SKM-1 (cell line): ENCODE results near the gene FMNL1.
A peak's percentile ranks its signal among the peaks of the same experiment; 100 is the strongest.

Experiments
- DNase-seq: peaks from one replicate; lab custom pipeline; 2025; ENCODE audit not compliant: unreplicated experiment; lab: John Stamatoyannopoulos, UW

Gene FMNL1

DNA sequence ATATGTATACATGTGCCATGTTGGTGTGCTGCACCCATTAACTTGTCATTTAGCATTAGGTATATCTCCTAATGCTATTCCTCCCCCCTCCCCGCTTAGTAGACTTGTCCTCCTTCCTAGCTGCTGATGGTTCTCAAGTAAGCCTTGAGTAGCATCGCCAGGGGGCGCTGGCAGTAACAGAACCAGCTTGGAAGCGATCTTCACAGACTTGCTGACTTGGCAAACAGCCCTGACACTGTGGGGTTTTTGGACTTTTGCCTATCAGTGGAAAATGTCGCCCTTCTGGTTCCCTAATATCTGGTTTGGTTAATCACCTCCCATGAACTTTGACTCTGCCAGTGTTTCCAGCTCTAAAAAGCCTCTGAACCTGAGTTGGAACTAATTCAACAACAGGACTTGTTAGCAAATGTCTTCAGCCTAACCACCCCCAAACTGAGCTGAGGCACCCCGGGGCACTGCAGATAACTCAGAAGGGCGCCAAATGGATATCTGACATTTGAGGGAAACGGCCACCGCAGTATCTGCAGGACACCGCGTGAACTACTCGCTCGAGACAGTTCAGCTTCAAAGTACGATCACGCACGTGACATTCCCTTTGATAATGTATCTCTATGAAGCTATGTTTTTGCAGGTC, 55.6 kb downstream of the FMNL1 start:
- DNase-seq = peak; percentile 79

DNA sequence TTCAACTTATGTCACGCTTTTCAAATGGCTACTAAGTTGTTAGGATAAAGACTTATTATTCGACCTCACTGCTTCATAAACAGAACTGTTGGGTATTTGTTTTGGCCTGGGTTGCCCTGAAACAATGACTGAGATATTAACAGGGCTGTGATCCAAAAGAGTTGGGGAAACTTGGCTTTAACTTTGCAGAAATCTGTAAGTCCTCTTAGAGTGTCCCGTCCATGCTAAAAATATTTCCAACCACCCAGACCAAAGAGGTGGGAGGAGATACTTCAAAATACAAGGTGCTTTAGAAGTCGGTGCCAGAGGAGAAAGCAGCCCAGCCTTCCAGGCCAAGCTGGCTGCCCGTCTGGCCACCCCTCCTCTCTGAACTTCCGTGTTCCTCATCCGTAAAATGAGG, 56.3 kb downstream of the FMNL1 start:
- no peak for DNase-seq

DNA sequence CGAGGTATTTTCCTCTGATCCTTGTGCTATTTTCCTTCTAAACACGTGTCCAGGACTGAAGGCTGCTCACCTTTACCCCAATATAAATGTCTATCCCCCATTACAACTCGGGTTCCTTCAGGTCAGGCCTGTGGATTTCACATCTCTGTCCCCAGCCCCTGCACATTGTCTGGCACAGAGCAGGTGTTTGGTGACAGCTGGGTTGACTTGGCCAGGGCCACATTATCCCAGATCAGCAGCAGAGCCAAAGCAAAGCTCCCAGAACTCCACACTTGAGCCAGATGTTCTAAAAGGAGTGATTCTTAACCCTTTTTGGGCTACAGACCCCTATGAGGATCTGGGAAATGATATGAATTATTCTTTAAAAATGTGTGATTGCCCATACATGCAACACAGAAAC, 58.2 kb downstream of the FMNL1 start:
- DNase-seq = no peak

DNA sequence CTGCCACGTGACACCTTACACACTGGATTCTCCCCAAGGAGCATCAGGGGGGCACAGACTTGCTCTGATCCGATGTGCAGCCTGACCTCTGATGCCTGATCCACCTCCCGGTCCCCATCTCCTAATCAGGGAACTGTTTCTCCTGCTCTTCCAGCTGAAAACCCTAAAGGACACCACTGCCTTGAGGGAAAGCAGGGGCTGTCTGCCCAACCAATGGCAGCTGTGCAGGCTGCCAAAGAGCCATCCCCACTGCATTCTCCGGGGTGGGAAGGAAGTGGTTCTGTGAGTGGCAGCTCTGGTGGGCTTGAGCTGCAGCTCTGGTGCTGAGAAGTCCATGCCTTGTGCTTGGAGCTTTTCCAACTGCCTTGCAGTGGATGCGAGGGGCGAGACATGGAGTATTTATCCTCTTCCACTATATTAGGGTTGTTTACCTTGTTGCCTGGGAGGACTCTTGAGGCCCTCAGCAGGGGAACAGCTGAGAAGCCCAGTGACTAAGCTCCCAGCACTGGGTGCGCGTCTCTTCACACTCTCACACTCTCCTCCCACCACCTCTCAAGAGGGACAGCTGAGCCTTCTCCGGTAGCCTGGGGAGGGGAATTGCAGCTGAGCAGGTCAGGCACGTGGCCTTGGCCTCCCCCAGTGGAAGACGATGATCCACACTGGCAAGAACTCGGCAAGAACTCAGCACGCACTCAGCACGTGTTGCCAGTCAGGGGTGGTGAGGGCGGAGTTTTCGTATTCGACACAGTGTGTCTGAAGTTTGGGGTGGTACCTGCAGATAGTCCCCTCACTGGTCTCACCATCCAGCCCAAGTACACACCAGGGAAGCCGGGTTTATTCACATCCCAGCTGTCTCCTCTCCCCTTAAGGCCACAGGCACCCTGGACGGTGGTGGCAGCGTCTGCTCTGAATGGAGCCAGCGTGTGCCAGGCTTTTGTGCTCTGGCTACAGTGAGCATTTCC, 61.3 kb downstream of the FMNL1 start:
- DNase-seq = no peak

DNA sequence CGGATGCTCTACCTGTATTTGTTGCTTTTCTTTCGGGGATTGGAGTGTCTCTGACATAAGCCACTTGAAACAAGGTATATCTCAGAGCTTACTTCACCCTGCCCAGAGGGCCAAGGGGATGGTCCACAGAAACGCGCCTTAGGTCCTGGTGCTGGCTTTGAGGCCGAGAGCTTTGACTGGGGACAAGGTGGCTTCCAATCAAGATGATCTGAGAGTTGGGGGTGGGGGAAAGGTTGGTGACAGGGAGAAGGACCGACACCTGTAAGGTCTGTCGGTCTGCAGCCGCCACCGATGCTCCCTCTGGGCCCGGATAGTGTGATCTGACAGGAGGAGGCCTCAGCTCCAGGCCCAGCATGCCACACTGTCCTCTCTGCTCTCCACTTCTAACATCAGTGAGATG, 62.0 kb downstream of the FMNL1 start:
- DNase-seq = no peak

DNA sequence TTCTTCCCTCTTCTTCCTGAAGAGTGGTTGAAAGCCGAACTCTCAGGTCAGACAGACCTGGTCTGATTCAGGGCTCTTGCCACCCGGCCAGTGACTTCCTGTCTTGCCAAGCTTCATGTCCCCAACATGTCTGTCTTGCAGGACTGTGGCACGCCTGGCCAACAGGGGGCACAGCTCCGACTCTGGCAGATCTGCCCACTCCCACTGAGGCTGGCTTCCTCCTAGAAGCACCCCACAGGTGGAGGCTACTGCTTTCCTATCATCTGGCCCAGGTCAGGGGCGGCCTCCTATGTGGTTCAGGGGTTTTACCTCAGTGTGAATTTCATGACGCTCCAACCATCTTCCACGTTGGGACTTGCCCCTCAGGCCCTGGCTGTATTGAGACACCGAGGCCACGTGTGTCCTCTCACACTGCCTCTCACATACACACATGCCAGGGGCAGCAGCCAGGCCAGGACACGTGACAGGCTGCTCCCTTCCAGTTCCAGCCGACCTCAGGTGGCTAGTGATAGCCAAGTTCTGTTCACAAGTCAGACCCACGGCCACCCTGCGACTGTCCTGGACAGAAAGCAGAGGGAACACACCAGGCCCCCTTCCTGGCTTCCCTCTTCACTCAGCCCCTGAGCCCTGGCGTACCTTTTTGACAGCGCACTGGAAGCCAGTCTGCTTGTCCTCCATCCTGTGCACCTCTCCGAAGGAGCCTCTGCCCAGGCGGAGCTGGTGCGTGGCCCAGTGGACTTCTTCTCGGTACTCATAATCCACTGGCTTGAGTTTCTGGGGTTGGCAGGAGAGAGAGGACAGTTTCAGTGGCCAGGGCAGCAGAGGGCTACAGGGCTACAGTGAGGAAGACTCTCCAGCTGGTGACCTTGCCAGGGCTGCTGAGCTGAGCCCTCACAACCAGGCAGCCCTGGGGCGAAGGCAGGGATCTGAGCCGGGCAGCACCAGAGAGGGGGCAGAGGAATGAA, 62.8 kb downstream of the FMNL1 start:
- no peak for DNase-seq

DNA sequence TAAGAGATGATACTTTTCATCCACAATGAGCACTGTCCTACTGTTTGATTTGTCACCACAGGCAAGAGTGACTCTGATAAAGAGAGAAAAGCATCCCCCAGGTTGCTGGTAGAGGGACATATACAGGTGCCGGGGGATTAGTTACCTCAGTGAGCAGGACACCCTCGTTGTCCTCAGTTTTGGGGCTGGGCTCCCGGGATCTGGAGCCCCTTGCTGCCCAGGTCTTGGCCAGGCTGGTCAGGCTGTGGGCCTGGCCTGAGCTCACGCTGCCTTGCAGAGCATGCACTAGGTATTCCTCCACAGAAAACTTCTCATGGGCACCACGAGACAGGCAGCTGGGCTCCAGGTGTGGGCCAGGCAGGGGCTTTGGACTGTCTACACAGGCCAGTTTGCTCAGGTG, 64.6 kb downstream of the FMNL1 start:
- no peak for DNase-seq

DNA sequence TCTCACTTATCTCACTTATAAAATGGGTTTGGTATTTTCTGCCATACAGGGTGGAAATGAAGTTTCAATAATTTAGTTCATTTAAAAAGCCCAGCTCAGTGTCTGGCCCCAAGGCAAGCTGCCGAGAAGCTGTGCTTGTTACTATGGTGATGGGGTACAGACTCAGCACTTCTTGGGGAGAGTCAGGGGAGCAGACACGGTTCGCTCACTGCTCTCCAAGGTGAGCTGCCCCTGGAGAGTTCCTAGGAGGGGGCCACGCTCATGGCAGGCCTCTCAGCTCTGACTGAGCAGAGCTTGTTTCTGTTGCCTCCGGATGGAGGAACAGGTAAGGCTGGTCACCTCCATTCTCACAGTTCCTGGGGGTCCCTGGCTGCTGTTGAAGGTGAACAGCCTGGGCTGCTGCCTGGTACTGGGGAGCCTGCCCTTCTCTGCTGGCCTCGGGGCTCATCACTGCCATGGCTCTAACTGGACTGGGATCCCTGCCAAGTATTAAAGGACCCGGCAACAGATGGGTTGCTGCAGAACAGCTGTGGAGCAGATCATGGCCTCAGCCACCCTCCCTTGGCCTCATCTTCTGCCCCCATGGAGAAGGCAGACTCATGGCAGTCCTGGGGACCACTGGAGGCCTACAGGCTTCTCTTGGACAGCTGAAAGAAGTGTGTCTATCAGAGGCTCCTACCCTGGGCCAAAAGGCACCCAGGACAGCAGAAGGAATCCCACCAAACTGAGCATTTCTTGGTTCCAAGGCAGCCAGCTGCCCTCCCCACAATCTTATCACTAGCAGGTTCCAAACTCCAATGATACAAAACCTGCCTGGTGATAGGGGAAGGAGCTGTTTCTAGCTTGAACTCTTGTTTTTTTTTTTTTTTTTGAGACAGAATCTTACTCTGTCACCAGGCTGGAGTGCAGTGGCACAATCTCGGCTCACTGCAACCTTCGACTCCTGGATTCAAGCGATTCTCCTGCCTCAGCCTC, 66.1 kb downstream of the FMNL1 start:
- DNase-seq = no peak

DNA sequence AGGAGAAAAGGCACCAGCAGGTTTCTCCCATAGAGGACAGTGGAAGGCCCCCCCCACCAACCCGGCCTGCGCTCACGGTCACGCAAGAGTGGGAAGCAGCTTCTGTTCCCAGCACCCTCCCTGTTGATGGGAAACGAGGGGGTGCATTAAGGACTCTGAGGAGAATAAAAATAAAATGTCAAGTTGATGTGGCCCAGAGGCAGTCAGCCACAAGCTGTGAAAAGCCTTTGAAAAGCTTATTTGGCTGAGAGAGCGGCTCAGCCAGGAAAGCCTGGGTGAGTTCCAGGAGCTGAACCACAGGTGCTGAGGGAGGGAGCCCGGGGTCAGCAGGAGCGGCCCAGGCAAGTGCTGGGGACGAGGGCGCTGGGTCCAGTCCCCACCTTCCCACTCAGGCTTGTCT, 67.1 kb downstream of the FMNL1 start:
- DNase-seq = no peak

DNA sequence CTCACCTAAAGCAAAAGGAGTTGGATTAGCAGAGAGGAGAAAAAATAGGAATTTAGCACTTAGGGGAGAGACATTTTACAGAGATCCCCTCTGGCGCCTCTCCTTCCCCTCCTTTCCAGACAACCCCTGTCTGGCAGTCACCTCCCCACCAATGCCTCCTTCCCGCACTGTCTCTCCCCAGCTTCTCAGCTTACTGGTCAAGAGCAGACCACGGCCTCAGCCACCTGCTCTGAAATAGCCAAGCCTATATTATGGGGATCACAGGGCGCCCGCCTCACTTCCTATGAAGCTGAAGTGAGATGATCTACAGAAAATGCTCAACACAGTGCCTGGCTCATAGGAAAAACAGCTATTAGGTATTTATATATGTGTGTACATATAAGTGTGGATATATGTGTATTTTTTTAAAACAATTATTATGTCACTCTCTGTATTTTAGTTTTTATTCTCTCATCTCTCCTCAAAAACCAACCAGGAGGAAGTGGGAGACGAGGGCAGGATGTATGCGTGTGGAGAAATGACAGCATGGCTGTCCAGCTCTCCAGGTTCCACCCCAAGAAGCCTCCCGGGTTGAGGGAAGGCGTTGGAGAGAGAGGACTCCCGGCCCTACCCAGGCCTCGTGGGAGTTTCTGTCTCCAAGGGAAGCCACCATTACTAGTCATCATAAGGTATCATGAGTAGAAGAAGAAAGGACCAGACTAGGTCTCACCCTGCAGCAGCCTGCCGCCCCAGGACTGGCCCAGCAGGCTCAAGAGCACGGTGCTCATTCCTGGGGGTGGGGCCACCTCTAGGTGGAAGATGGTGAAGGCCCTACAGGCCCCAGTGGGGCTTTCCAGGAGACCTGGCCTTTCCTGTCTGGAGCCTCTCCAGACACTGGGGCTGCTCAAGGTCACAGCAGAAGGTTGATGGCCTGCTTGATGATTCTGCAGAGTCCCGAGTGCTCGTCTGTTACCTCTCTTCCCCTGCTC, 67.9 kb downstream of the FMNL1 start:
- no peak for DNase-seq

DNA sequence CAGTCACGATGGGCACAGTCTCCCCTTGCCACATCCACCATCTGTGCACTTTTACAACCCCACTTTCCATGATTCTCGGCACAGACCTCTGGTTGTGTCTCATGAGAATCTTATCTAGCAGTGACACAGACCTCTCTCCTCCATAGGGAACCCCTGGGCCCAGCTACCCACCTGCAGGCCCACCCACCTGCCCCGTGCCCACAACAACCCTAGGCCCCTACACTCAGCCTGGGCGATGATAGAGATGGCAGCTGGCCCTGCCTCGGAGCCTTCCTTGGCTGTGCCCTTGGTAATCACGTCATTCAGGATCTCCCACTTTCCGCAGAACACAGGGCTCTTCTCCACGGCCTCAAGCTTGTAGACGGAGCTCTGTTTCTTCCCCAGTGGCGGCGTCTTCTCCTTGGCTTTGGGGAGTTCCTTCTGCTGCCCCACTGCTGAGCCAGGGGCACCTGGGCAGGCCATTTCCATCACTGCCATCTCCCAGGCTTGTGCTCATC, 68.6 kb downstream of the FMNL1 start:
- DNase-seq = no peak

DNA sequence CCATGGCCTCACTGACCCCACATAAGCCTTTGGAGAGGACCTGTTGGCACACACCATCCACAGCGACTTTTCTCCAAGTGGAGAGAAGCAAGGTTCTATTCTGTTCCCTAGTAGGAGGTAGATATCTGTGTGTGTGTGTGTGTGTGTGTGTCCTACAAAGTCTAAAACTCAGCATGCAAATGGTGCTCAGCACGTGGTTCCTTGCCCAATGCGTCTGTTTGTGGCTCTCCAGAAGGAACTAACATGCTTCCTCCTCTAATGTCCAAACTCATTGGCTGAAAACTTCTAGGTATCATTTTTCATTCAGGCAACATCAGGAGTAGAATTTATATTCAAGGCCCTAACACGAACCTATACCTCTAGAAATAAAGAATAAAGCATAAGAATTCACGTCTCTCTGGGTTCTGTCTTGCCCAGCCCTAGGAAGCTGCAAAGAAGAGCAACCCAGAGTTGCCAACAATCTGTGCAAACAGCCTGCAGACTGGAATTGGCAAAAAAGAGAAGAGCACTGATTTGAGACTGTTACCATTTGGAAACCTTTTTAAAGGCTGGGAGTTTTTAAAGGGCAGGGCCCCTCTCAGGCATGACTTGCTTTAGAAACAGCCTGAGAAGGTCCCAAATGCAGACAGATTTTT, 69.6 kb downstream of the FMNL1 start:
- no peak for DNase-seq

DNA sequence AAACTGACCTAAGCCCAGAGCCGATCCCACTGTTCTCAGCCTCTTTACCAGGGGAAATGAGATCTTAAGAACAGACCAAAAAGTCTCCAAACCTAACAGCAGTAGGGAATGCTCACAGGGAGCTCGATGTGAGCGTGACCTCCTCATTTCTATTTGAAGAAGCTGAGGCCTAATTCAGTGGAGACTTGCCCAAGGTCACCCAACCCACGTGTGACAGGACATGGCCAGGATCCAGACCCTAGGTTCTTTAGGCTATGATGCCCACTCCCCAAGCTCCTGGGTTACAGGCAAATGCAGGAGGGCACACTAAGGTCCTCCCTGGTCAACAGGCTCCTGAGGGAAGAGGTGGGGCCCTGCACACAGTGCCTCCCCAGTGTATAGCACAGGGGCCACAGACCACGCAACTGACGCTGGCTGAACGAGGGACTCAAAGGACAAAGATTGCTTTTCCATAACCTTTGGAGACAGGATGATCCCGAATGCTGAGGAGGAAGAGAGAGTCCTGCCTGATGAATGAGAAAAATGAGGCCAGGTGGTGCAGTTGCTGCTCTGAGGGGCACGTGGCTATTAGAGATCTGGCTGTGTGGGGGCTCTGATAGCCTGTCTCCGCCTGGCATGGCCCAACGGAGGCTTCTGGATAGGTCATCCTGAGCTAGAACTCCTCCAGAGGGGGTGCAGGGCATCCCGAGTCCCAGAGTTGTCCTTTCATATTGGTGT, 71.2 kb downstream of the FMNL1 start:
- no peak for DNase-seq

DNA sequence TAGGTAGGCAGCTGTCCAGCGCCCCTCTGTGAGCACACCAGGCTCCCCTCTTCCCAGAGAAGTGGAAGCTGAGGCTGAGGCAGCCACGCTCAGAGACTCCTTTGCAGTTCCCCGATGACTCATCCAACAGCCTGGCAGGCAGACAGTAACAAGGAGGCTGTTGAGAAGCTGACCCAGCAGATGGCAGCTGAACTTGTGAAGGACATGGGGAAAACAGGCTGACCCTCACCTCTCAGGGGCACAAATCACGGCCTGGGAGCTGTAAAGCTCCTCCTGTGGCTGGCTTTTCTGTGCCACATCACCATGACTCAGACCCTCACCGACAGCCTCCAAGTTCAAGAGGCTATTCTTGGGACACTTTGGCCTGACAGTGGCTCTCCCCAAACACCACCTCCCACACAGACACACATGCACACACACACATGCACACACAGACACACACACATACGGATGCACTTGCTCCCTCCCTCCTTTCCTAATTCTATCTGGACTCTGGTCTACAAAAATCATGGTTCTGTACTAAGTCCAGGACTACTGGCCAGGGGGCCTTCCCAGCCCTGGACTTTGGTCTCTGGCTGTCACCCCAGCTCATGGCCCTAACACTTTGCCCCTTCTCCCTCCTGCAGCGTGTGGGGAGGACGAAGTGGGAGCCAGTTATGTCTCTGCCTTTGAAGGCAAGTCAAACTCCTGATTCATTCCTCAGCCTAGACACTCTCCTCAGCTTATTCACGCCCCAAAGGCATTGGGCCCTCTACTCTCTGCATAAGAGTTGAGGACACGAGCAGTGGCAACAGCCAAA, 71.9 kb downstream of the FMNL1 start:
- DNase-seq = no peak

DNA sequence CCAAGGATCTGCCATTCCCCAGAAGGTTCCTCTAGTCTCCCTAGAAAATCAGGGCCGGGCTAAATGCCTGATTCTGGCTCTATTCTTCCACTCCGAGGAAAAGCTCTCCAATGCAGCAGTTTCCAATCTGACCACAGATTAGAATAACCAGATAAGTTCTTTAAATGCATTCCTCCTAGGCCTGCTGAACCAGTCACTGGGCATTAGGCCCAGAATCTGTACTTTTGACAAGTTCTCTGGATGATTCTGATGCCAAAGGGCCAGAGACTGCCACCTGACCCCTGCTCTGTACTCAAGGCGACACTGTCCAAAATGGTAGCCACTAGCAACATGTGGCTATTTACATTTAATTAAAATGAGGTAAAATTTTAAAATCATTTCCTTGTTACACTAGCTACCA, 72.8 kb downstream of the FMNL1 start:
- no peak for DNase-seq

DNA sequence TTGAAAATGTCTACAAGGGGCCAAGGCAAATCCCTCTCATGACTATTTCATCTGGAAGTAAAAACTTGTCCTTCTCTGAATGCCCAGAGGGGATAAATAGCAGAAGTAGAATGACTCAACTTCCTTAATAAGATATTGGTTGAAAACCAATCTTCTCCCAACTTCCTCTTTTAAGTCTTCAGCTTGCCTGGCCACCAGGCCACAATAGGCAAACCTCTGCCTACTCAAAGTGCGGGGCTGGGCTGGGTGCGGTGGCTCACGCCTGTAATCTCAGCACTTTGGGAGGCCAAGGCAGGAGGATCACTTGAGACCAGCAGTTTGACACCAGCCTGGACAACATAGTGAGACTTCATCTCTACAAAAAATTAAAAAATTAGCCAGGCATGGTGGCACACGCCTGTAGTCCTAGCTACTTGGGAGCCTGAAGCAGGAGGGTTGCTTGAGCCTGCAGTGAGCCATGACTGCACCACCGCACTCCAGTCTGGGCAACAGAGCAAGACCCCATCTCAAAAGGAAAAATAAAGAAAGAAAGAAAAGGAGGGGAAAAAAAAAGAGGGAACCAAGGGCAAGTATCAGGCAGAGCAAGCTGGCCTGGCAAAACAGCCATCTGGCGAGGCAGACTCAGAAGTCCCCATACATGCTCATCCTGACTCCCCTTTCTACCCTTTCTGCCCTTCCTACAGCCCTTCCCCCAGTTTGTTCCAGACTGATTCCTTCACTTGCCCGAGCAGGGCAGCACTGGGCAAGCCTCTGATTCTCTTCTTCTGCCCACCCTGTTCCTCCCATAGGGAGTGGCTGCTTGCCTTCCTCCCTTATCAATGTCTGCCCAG, 74.5 kb downstream of the FMNL1 start:
- DNase-seq = peak; percentile 94
